Glutamatergic neuron (in vitro differentiated cells): Measurements from ENCODE around the gene RASGRP3. TPM values are rescaled to one million over a fixed set of nuclear protein-coding genes. Genes with fewer than 3 reads are reported as not detected.

Source experiments
- DNase-seq: peaks from one replicate; pipeline ENCODE4 v3.0.0; 2022
- H3K27ac Mint-ChIP-seq: one replicate; pipeline ENCODE4 v1.8.0; 2020; ENCODE audit warnings: mild to moderate bottlenecking, mixed read lengths, inconsistent platforms; ENCODE audit not compliant: unreplicated experiment
- H3K27me3 Mint-ChIP-seq: one replicate; pipeline ENCODE4 v1.8.0; 2020; ENCODE audit warnings: mild to moderate bottlenecking, moderate library complexity, mixed read lengths, inconsistent platforms; ENCODE audit not compliant: unreplicated experiment
- H3K36me3 Mint-ChIP-seq: one replicate; pipeline ENCODE4 v1.8.0; 2020; ENCODE audit warnings: mild to moderate bottlenecking, mixed read lengths, inconsistent platforms; ENCODE audit not compliant: unreplicated experiment
- H3K4me1 Mint-ChIP-seq: one replicate; pipeline ENCODE4 v1.8.0; 2020; ENCODE audit warnings: mild to moderate bottlenecking, low read depth, mixed read lengths, inconsistent platforms; ENCODE audit not compliant: unreplicated experiment
- H3K4me3 Mint-ChIP-seq: one replicate; pipeline ENCODE4 v1.8.0; 2020; ENCODE audit warnings: mild to moderate bottlenecking, mixed read lengths, inconsistent platforms; ENCODE audit not compliant: unreplicated experiment
- H3K9me3 Mint-ChIP-seq: one replicate; pipeline ENCODE4 v1.8.0; 2020; ENCODE audit warnings: mild to moderate bottlenecking, moderate library complexity, mixed read lengths, inconsistent platforms; ENCODE audit not compliant: unreplicated experiment
- total RNA-seq: library from RNA; stranded (reverse); fragmentation: NEBNext Ultra II Directional; extraction: Animal tissue kit (Norgen Biotek cat#: 25700); gene quantifications from one replicate; pipeline ENCODE4 v1.2.1, GENCODE V29; 2021; ENCODE audit not compliant: unreplicated experiment
- TF ChIP-seq, protein P1 (sequence below): fragments of 200-600 bp; sonication (generic); IDR thresholded peaks from one replicate; pipeline ENCODE4 v1.5.0; 2021; ENCODE audit not compliant: partially characterized antibody, unreplicated experiment

RASGRP3 gene
- total RNA-seq, 1 donor from 2014 or later, result not detected

DNA sequence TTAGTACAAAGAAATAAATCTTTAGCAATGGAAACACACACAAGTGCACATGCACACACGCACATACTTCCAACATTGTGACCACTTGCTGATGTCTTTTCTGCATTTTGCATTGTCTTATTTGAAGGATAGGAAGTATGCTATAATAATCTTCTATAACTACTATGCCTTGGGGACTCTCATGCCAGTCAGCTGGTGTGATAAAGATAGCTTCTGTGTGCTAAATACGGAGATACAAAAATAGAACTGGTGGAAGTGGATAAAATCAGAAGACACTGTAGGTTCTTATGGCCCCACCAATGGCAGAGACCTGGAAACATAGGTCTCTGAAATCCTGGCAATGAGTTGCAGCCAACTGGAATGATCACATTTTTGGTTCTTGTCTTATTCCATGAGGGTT lies 31.5 kb upstream of the RASGRP3 start:
- Mint-ChIP-seq H3K36me3 (peaks cover 4% of the 10 kb centered on the region), H3K4me3 (no peak overlapping the region), H3K9me3 (no peaks in the 10 kb centered on the region), H3K4me1 (no peaks in the 10 kb centered on the region), H3K27ac (no peak overlapping the region), H3K27me3 (no peaks in the 10 kb centered on the region)
- TF ChIP-seq, protein P1, sequence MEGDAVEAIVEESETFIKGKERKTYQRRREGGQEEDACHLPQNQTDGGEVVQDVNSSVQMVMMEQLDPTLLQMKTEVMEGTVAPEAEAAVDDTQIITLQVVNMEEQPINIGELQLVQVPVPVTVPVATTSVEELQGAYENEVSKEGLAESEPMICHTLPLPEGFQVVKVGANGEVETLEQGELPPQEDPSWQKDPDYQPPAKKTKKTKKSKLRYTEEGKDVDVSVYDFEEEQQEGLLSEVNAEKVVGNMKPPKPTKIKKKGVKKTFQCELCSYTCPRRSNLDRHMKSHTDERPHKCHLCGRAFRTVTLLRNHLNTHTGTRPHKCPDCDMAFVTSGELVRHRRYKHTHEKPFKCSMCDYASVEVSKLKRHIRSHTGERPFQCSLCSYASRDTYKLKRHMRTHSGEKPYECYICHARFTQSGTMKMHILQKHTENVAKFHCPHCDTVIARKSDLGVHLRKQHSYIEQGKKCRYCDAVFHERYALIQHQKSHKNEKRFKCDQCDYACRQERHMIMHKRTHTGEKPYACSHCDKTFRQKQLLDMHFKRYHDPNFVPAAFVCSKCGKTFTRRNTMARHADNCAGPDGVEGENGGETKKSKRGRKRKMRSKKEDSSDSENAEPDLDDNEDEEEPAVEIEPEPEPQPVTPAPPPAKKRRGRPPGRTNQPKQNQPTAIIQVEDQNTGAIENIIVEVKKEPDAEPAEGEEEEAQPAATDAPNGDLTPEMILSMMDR, result no peak
- DNase-seq, result no peak

DNA sequence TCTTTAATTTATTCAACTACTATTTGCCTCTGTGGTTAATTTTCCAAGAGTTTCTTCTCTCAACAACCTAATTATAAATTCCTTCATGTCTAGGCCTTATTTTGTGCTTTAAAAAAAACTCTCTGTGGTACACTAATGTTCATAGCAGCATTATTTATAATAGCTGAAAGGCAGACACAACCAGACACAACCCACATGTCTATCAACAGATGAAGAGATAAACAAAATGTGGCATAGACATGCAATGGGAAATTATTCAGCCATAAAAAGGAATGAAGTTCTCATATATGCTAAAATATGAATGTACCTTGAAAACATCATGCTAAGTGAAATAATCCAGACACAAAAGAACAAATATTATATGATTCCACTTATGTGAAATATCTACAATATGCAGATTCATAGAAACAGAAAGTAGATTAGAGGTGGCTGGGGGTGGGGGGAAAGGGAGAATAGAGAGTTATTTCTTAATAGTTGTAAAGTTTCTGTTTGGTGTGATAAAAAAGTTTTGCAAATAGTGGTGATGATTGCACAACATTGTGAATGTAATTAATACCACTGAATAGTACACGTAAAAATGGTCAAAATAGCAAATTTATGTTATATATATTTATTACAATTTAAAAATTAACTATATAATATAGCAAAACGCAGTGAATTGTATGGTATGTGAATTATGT lies 28.1 kb upstream of the RASGRP3 start:
- DNase-seq, result no peak
- H3K36me3 Mint-ChIP-seq, result peaks cover 10% of the 10 kb centered on the region
- peaks cover 12% of the 10 kb centered on the region for H3K9me3 Mint-ChIP-seq
- TF ChIP-seq, protein P1, result no peak
- H3K27me3 Mint-ChIP-seq, result no peaks in the 10 kb centered on the region
- no peaks in the 10 kb centered on the region for H3K4me1 Mint-ChIP-seq
- H3K4me3 Mint-ChIP-seq, result no peak overlapping the region
- no peak overlapping the region for H3K27ac Mint-ChIP-seq

DNA sequence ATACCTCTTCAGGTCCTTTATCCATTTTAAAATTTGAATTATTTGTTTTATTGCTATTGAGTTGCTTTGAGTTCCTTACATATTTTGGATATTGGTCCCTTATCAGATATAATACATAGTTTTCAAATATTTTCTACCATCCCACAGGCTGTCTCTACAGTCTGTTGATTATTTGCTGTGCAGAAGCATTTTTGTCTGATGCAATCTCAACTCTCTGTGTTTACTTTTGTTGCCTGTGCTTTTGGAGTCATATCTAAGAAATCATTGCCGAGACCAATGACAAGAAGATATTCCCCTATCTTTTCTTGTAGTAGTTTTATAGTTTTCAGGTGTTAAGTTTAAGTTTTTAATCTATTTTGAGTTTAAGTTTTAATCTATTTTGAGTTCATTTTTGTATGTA lies 25.2 kb upstream of the RASGRP3 start:
- Mint-ChIP-seq H3K4me3 (no peak overlapping the region), H3K27me3 (no peaks in the 10 kb centered on the region), H3K36me3 (peaks cover 10% of the 10 kb centered on the region), H3K27ac (no peak overlapping the region), H3K4me1 (no peaks in the 10 kb centered on the region), H3K9me3 (peaks cover 12% of the 10 kb centered on the region)
- TF ChIP-seq, protein P1, result no peak
- no peak for DNase-seq

GRCh38 chr2:33451825-33452224 lies 24.6 kb upstream of the RASGRP3 start:
- Mint-ChIP-seq H3K27me3 (no peaks in the 10 kb centered on the region), H3K36me3 (peaks cover 10% of the 10 kb centered on the region), H3K9me3 (peaks cover 12% of the 10 kb centered on the region), H3K4me3 (no peak overlapping the region), H3K27ac (no peak overlapping the region), H3K4me1 (no peaks in the 10 kb centered on the region)
- DNase-seq, result no peak
- TF ChIP-seq, protein P1, result no peak

GRCh38 chr2:33452545-33452944 lies 23.9 kb upstream of the RASGRP3 start:
- Mint-ChIP-seq H3K4me3 (no peak overlapping the region), H3K36me3 (peaks cover 10% of the 10 kb centered on the region), H3K4me1 (no peaks in the 10 kb centered on the region), H3K9me3 (peaks cover 12% of the 10 kb centered on the region), H3K27ac (no peak overlapping the region), H3K27me3 (no peaks in the 10 kb centered on the region)
- DNase-seq, result no peak
- TF ChIP-seq, protein P1, result no peak
